Stimulated activated CD4-positive, alpha-beta T cell treated with anti-CD3 and anti-CD28 coated beads, TNF-alpha, amount 100 ng/mL, for 1 hour (primary cell): ENCODE data around the gene RUFY1.

ENCODE experiments used
- DNase-seq, 3 donors: peaks; one replicate each; pipeline ENCODE4 v3.0.0-alpha.2; 2020; ENCODE audit warnings: low read depth in 3 of 3, low spot score in 1 of 3

Gene RUFY1

GRCh38 chr5:179603308-179603707 is 53.0 kb downstream of the RUFY1 start:
- no peak for DNase-seq

GRCh38 chr5:179605026-179605833 is 54.9 kb downstream of the RUFY1 start:
- no peak for DNase-seq

GRCh38 chr5:179606071-179606909 is 55.9 kb downstream of the RUFY1 start:
- DNase-seq: no peak

- DNase-seq: no peak
Observed at GRCh38 chr5:179606910-179607159, 56.5 kb downstream of the RUFY1 start.

- DNase-seq: no peak
Observed at GRCh38 chr5:179607160-179607931, 57.0 kb downstream of the RUFY1 start.

GRCh38 chr5:179608131-179608581 is 57.8 kb downstream of the RUFY1 start:
- no peak for DNase-seq

- DNase-seq: no peak
Observed at GRCh38 chr5:179609834-179610108, 59.4 kb downstream of the RUFY1 start.

GRCh38 chr5:179610109-179610902 is 60.0 kb downstream of the RUFY1 start:
- DNase-seq: no peak

- DNase-seq: no peak
Observed at GRCh38 chr5:179610903-179611265, 60.5 kb downstream of the RUFY1 start.

- no peak for DNase-seq
Observed at GRCh38 chr5:179612577-179613459, 62.5 kb downstream of the RUFY1 start.

- DNase-seq: no peak
Observed at GRCh38 chr5:179613460-179614071, 63.2 kb downstream of the RUFY1 start.

- no peak for DNase-seq
Observed at GRCh38 chr5:179614745-179615144, 64.4 kb downstream of the RUFY1 start.

GRCh38 chr5:179615203-179615602 is 64.8 kb downstream of the RUFY1 start:
- no peak for DNase-seq

GRCh38 chr5:179616002-179616594 is 65.7 kb downstream of the RUFY1 start:
- DNase-seq: no peak

GRCh38 chr5:179617930-179618329 is 67.6 kb downstream of the RUFY1 start:
- no peak for DNase-seq

GRCh38 chr5:179618923-179619554 is 68.7 kb downstream of the RUFY1 start:
- no peak for DNase-seq

GRCh38 chr5:179619776-179620175 is 69.4 kb downstream of the RUFY1 start:
- DNase-seq: no peak

- DNase-seq: no peak
Observed at GRCh38 chr5:179620293-179620692, 69.9 kb downstream of the RUFY1 start.
